GM06990 (cell line): ENCODE measurements around the gene ARHGAP23.

Experiments
- DNase-seq: peaks from one replicate; pipeline ENCODE4 v3.0.0-alpha.2; 2011; ENCODE audit not compliant: insufficient read length; ENCODE audit errors: extremely low read depth
- H3K27me3 ChIP-seq: replicated peaks from 2 replicates; pipeline ENCODE4 v1.6.0; 2011; ENCODE audit warnings: low read length; ENCODE audit not compliant: control insufficient read depth, insufficient read depth
- H3K36me3 ChIP-seq: 2 replicates; pipeline ENCODE4 v1.5.1; 2011; ENCODE audit warnings: low read length; ENCODE audit not compliant: control insufficient read depth, insufficient read depth
- H3K4me3 ChIP-seq: replicated peaks from 2 replicates; pipeline ENCODE4 v1.5.1; 2011; ENCODE audit warnings: low read depth, mild to moderate bottlenecking, control low read depth, low read length
- TF ChIP-seq, protein P1 (sequence below): IDR thresholded peaks from 2 replicates; pipeline ENCODE4 v1.5.1; 2011; ENCODE audit warnings: low read length, control low read depth, mild to moderate bottlenecking, inconsistent platforms; ENCODE audit not compliant: insufficient read depth, poor library complexity, severe bottlenecking

Gene ARHGAP23

GRCh38 chr17:38402897-38403296 lies 25.4 kb upstream of the ARHGAP23 start:
- H3K36me3 ChIP-seq = peaks cover 5% of the 10 kb centered on the region
- H3K4me3 ChIP-seq = no peak overlapping the region

GRCh38 chr17:38403491-38403890 lies 24.8 kb upstream of the ARHGAP23 start:
- no peaks in the 10 kb centered on the region for H3K27me3 ChIP-seq
- peaks cover 5% of the 10 kb centered on the region for H3K36me3 ChIP-seq
- DNase-seq = no peak
- H3K4me3 ChIP-seq = no peak overlapping the region
- TF ChIP-seq, protein P1, sequence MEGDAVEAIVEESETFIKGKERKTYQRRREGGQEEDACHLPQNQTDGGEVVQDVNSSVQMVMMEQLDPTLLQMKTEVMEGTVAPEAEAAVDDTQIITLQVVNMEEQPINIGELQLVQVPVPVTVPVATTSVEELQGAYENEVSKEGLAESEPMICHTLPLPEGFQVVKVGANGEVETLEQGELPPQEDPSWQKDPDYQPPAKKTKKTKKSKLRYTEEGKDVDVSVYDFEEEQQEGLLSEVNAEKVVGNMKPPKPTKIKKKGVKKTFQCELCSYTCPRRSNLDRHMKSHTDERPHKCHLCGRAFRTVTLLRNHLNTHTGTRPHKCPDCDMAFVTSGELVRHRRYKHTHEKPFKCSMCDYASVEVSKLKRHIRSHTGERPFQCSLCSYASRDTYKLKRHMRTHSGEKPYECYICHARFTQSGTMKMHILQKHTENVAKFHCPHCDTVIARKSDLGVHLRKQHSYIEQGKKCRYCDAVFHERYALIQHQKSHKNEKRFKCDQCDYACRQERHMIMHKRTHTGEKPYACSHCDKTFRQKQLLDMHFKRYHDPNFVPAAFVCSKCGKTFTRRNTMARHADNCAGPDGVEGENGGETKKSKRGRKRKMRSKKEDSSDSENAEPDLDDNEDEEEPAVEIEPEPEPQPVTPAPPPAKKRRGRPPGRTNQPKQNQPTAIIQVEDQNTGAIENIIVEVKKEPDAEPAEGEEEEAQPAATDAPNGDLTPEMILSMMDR = no peak

More at GRCh38 chr17:38402897-38403296, 25.4 kb upstream of the ARHGAP23 start:
- DNase-seq = no peak
- TF ChIP-seq, protein P1 = no peak
- no peaks in the 10 kb centered on the region for H3K27me3 ChIP-seq

DNA sequence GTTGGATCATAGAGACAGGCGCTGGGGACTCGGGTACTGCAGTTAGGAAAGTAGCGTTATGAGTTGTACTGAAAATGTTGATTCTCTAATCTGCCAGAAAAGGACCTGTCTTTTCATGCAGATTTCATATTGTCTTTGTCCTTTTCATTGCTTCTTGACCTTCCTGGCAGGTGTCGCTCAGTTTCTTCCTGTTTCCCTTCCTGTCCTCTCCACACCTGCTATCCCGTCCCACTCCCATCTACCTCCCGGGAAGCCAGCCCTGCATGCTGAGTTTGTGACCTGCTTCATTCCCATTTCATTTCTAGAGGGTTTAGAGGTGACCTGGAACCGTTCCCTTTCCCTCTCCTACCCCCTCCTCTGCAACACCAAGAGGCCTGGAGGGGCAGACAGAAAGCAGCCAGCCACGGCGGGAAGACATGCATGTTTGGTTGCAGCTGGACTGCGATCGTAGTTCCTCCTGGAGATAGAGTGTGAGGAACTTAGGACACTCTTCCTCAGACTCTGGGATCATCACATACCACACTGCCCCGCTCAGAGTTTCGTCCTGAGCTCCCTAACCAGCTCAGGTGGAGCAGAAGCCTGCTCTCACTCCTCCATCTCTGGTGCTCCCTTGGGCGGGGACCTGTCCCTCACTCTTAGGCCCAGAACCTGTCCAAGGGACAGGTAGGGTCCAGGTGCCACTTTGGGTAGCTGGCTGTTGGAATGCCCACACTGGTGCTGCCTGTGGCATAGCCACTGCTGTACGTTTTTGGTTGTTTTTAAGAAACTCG lies 23.9 kb upstream of the ARHGAP23 start:
- Histone ChIP-seq H3K27me3 (no peaks in the 10 kb centered on the region), H3K4me3 (no peak overlapping the region), H3K36me3 (peaks cover 5% of the 10 kb centered on the region)
- no peak for DNase-seq
- TF ChIP-seq, protein P1 = no peak

DNA sequence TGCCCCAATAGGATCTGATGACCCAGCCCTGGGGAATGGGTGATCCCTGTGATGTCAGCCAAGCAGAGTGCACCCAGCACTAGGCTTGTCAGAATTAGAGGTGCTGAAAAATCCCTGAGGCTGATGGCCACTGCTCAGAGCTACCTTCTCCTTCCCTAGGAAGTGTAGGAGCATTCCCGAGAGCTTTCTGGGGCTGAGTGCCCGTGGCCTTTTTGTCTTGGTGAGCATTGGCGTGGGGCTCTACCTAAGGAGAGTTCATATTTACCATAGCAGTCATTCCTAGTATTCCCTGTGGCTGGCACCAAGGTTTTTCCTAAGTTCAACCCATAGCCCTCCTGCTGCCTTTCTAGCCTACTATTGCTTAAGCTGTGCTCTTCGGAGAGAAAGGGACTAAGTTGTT lies 22.6 kb upstream of the ARHGAP23 start:
- H3K27me3 ChIP-seq = no peaks in the 10 kb centered on the region
- no peak for DNase-seq
- H3K36me3 ChIP-seq = peaks cover 2% of the 10 kb centered on the region
- TF ChIP-seq, protein P1 = no peak
- H3K4me3 ChIP-seq = no peak overlapping the region

- Histone ChIP-seq H3K27me3 (no peaks in the 10 kb centered on the region; the same call in 1 of the 2 replicates), H3K36me3 (no peaks in the 10 kb centered on the region), H3K4me3 (no peak overlapping the region)
- TF ChIP-seq, protein P1 = no peak
- no peak for DNase-seq
These were observed 18.1 kb upstream of the ARHGAP23 start for GRCh38 chr17:38410201-38410600.
